Measurements from ENCODE around the gene OLFML2B. TPM values are rescaled to one million over a fixed set of nuclear protein-coding genes. Genes with fewer than 3 reads are reported as not detected.
A peak's percentile ranks its signal among the peaks of the same experiment; 100 is the strongest.

Gene OLFML2B
- total RNA-seq, 2 experiments from 2014 or later = not detected

GRCh38 chr1:161936786-161937185 is 86.9 kb downstream of the OLFML2B start:
- H3K4me1 Mint-ChIP-seq (ENCODE audit: low read depth) = peaks cover 35% of the 10 kb centered on the region
- peaks cover 12% of the 10 kb centered on the region for H3K36me3 Mint-ChIP-seq (ENCODE audit: low read depth)
- ATAC-seq (no peak), DNase-seq (no peak)
- no peak overlapping the region for H3K27ac Mint-ChIP-seq
- intact Hi-C loops (cut with micrococcal nuclease) = no loop called here
- no peaks in the 10 kb centered on the region for H3K27me3 Mint-ChIP-seq
- H3K4me3 Mint-ChIP-seq = no peak overlapping the region
- H3K9me3 Mint-ChIP-seq = peaks cover 1% of the 10 kb centered on the region
- ChIA-PET CTCF (no interaction called here), POLR2A (no interaction called here)
- TF ChIP-seq CTCF (IDR thresholded peaks at IDR 0.05) = no peak

GRCh38 chr1:161935264-161935663 is 88.4 kb downstream of the OLFML2B start:
- intact Hi-C loops (cut with micrococcal nuclease) = no loop called here
- Mint-ChIP-seq H3K27ac (no peak overlapping the region), H3K4me1 (ENCODE audit: low read depth) (peaks cover 35% of the 10 kb centered on the region), H3K4me3 (no peak overlapping the region), H3K27me3 (no peaks in the 10 kb centered on the region), H3K9me3 (peaks cover 1% of the 10 kb centered on the region), H3K36me3 (ENCODE audit: low read depth) (peaks cover 13% of the 10 kb centered on the region)
- no peak for TF ChIP-seq CTCF (IDR thresholded peaks at IDR 0.05)
- ChIA-PET CTCF (interaction anchor here (1.3 to 1.9 kb wide), 3 partner anchors 11 to 30 kb away, joined by 3 to 7 read pairs (median 4); no protein-coding TSS in a partner anchor), POLR2A (no interaction called here)
- ATAC-seq (no peak), DNase-seq (no peak)

- Mint-ChIP-seq H3K36me3 (ENCODE audit: low read depth) (peaks cover 15% of the 10 kb centered on the region), H3K9me3 (peaks cover 1% of the 10 kb centered on the region), H3K4me1 (ENCODE audit: low read depth) (peaks cover 36% of the 10 kb centered on the region), H3K27ac (peak overlapping the region; percentile 64), H3K4me3 (no peak overlapping the region), H3K27me3 (no peaks in the 10 kb centered on the region)
- CTCF ChIA-PET = interaction anchor here (1.3 to 2.5 kb wide), 4 partner anchors 10 to 103 kb away, joined by 3 to 9 read pairs (median 6); no protein-coding TSS in a partner anchor
- POLR2A ChIA-PET = interaction anchor here (0.6 kb wide), 1 partner anchor 54 kb away, joined by 3 read pairs; no protein-coding TSS in a partner anchor
- TF ChIP-seq CTCF (IDR thresholded peaks at IDR 0.05) = no peak
- peak; percentile 13 for DNase-seq
- ATAC-seq = peak; percentile 78
- intact Hi-C loops (cut with micrococcal nuclease) = no loop called here
These were observed 89.8 kb downstream of the OLFML2B start for GRCh38 chr1:161933592-161934588.

Other genes starting within 250 kb of the OLFML2B start
- gene NOS1AP, start 45.8 kb upstream of the OLFML2B start, total RNA-seq = under 1 TPM; 0.18 TPM

Measured in activated CD8-positive, alpha-beta T cell treated with anti-CD3 and anti-CD28 coated beads for 36 hours (primary cell).